NCI-H510A treated with DMSO at 0.1 percent for 48 hours (cell line): ENCODE results near the gene AMOTL1.
A peak's percentile ranks its signal among the peaks of the same experiment; 100 is the strongest.
"Not testable (repeated sequence)": the region's sequence is repeated elsewhere in the genome, so short reads cannot be mapped to it uniquely, and the experiment has no call there.

Experiments used
- DNase-seq: peaks from one replicate; lab custom pipeline; 2025; lab: John Stamatoyannopoulos, UW

Gene AMOTL1

GRCh38 chr11:94877443-94878200 lies 109.5 kb downstream of the AMOTL1 start:
- DNase-seq, result no peak

GRCh38 chr11:94879006-94879405 lies 110.8 kb downstream of the AMOTL1 start:
- DNase-seq, result no peak

- peak; percentile 2 for DNase-seq
These were observed 112.1 kb downstream of the AMOTL1 start for GRCh38 chr11:94880216-94880615.

GRCh38 chr11:94882931-94883330 lies 114.8 kb downstream of the AMOTL1 start:
- no peak for DNase-seq

GRCh38 chr11:94883878-94884277 lies 115.7 kb downstream of the AMOTL1 start:
- no peak for DNase-seq

GRCh38 chr11:94884376-94884775 lies 116.2 kb downstream of the AMOTL1 start:
- no peak for DNase-seq

- peak; percentile 20 for DNase-seq
These were observed 117.0 kb downstream of the AMOTL1 start for GRCh38 chr11:94885133-94885532.

GRCh38 chr11:94885581-94885980 lies 117.4 kb downstream of the AMOTL1 start:
- no peak for DNase-seq

- DNase-seq, result no peak
These were observed 120.0 kb downstream of the AMOTL1 start for GRCh38 chr11:94888204-94888603.

- DNase-seq, result no peak
These were observed 127.3 kb downstream of the AMOTL1 start for GRCh38 chr11:94895451-94895850.

- no peak for DNase-seq
These were observed 127.8 kb downstream of the AMOTL1 start for GRCh38 chr11:94895971-94896370.

GRCh38 chr11:94897330-94897768 lies 129.2 kb downstream of the AMOTL1 start:
- DNase-seq, result peak; percentile 49

GRCh38 chr11:94907226-94907625 lies 139.1 kb downstream of the AMOTL1 start:
- no peak for DNase-seq

- no peak for DNase-seq
These were observed 141.2 kb downstream of the AMOTL1 start for GRCh38 chr11:94909371-94909820.

GRCh38 chr11:94910270-94910669 lies 142.1 kb downstream of the AMOTL1 start:
- no peak for DNase-seq

- no peak for DNase-seq
These were observed 142.6 kb downstream of the AMOTL1 start for GRCh38 chr11:94910779-94911178.

- DNase-seq, result no peak
These were observed 144.7 kb downstream of the AMOTL1 start for GRCh38 chr11:94912806-94913205.

GRCh38 chr11:94913718-94914394 lies 145.7 kb downstream of the AMOTL1 start:
- DNase-seq, result not testable (repeated sequence)

- DNase-seq, result no peak
These were observed 152.2 kb downstream of the AMOTL1 start for GRCh38 chr11:94920311-94920710.

- DNase-seq, result no peak
These were observed 154.3 kb downstream of the AMOTL1 start for GRCh38 chr11:94922321-94923003.

- DNase-seq, result no peak
These were observed 154.8 kb downstream of the AMOTL1 start for GRCh38 chr11:94923004-94923334.

- DNase-seq, result no peak
These were observed 156.0 kb downstream of the AMOTL1 start for GRCh38 chr11:94924171-94924572.

GRCh38 chr11:94924612-94925011 lies 156.5 kb downstream of the AMOTL1 start:
- DNase-seq, result no peak
